WI38 (cell line): Measurements from ENCODE around the gene AGER.

Source experiments
- H3K4me3 ChIP-seq: 2 replicates; pipeline ENCODE4 v1.5.1; 2011; ENCODE audit warnings: low read depth, mild to moderate bottlenecking, control low read depth, low read length
- CTCF ChIP-seq: IDR thresholded peaks from 2 replicates; pipeline ENCODE4 v1.5.1; 2012; ENCODE audit warnings: low read depth, mild to moderate bottlenecking, control low read depth, low read length

AGER gene

GRCh38 chr6:32184084-32184640 lies at the start of gene AGER:
AGER (minus strand) TSS chr6:32184253; CDS start chr6:32184222, 31 bp downstream.
- H3K4me3 ChIP-seq = no peak within 1 kb of the TSS
- no peak for TF ChIP-seq CTCF

GRCh38 chr6:32226434-32226833 lies 42.4 kb upstream of the AGER start:
- H3K4me3 ChIP-seq = no peak overlapping the region
- no peak for TF ChIP-seq CTCF

GRCh38 chr6:32224696-32225095 lies 40.6 kb upstream of the AGER start:
- TF ChIP-seq CTCF = no peak
- H3K4me3 ChIP-seq = no peak overlapping the region

GRCh38 chr6:32223258-32224235 lies 39.5 kb upstream of the AGER start, which contains the start of gene NOTCH4:
NOTCH4 (minus strand) TSS chr6:32224067; CDS start chr6:32223928, 139 bp downstream.
- no peak for TF ChIP-seq CTCF
- H3K4me3 ChIP-seq = no peak within 1 kb of the TSS

- TF ChIP-seq CTCF = no peak
- H3K4me3 ChIP-seq = no peak overlapping the region
These were observed 38.5 kb upstream of the AGER start for GRCh38 chr6:32222333-32223230.

- TF ChIP-seq CTCF = no peak
- H3K4me3 ChIP-seq = no peak overlapping the region
These were observed 36.0 kb upstream of the AGER start for GRCh38 chr6:32220021-32220420.
